GM12891 (cell line): ENCODE results near the gene TSPAN9.

Experiments used
- DNase-seq: peaks from one replicate; pipeline ENCODE4 v3.0.0; 2011; ENCODE audit warnings: low spot score; ENCODE audit not compliant: insufficient read length
- FAIRE-seq: peaks from 2 replicates; lab custom pipeline; 2011; peaks lifted over from hg19 to GRCh38; lab: Jason Lieb, UNC
- PAX5 ChIP-seq: IDR thresholded peaks from 2 replicates; pipeline ENCODE4 v1.6.1; 2011; ENCODE audit warnings: low read length, moderate library complexity, mild to moderate bottlenecking; ENCODE audit not compliant: insufficient read depth, severe bottlenecking
- POLR2A ChIP-seq: IDR thresholded peaks from 2 replicates; pipeline ENCODE4 v1.6.1; 2011; ENCODE audit warnings: low read depth, low read length, control low read depth
- POLR2AphosphoS5 ChIP-seq: IDR thresholded peaks from 2 replicates; pipeline ENCODE4 v1.6.1; 2011; ENCODE audit warnings: low read depth, low read length, control low read depth
- POU2F2 ChIP-seq: IDR thresholded peaks from 2 replicates; pipeline ENCODE4 v1.6.1; 2011; ENCODE audit warnings: low read depth, mild to moderate bottlenecking, control low read depth, low read length, moderate library complexity
- SPI1 ChIP-seq: IDR thresholded peaks from 2 replicates; pipeline ENCODE4 v1.6.1; 2011; ENCODE audit warnings: low read depth, low read length, control low read depth
- TAF1 ChIP-seq: IDR thresholded peaks from 2 replicates; pipeline ENCODE4 v1.6.1; 2011; ENCODE audit warnings: low read depth, low read length, control low read depth

TSPAN9 gene

GRCh38 chr12:3207858-3208257 lies 130.7 kb downstream of the TSPAN9 start:
- no peak for DNase-seq
- no peak for TF ChIP-seq POLR2A
- no peak for TF ChIP-seq POU2F2
- TF ChIP-seq PAX5: no peak
- no peak for TF ChIP-seq SPI1
- no peak for TF ChIP-seq TAF1
- TF ChIP-seq POLR2AphosphoS5: no peak
- FAIRE-seq: no peak

- TF ChIP-seq TAF1: no peak
- no peak for TF ChIP-seq POLR2AphosphoS5
- no peak for TF ChIP-seq POU2F2
- no peak for TF ChIP-seq POLR2A
- TF ChIP-seq PAX5: no peak
- no peak for FAIRE-seq
- DNase-seq: no peak
Measured at GRCh38 chr12:3213188-3213587, 136.0 kb downstream of the TSPAN9 start.

GRCh38 chr12:3213768-3214167 lies 136.6 kb downstream of the TSPAN9 start:
- DNase-seq: no peak
- TF ChIP-seq PAX5: no peak
- no peak for TF ChIP-seq POU2F2
- no peak for TF ChIP-seq SPI1
- no peak for TF ChIP-seq POLR2A
- no peak for FAIRE-seq

GRCh38 chr12:3214526-3215365 lies 137.6 kb downstream of the TSPAN9 start:
- DNase-seq: no peak
- TF ChIP-seq SPI1: no peak
- TF ChIP-seq PAX5: no peak
- TF ChIP-seq POLR2AphosphoS5: no peak
- no peak for TF ChIP-seq TAF1
- TF ChIP-seq POLR2A: no peak
- no peak for TF ChIP-seq POU2F2
- FAIRE-seq: no peak

GRCh38 chr12:3215410-3215975 lies 138.3 kb downstream of the TSPAN9 start:
- no peak for TF ChIP-seq POU2F2
- no peak for TF ChIP-seq PAX5
- TF ChIP-seq TAF1: no peak
- TF ChIP-seq SPI1: no peak
- no peak for TF ChIP-seq POLR2A
- TF ChIP-seq POLR2AphosphoS5: no peak
- FAIRE-seq: no peak

GRCh38 chr12:3216097-3216496 lies 138.9 kb downstream of the TSPAN9 start:
- DNase-seq: no peak
- TF ChIP-seq TAF1 (no peak), POLR2AphosphoS5 (no peak), SPI1 (no peak), PAX5 (no peak), POU2F2 (no peak), POLR2A (no peak)
- no peak for FAIRE-seq

More at GRCh38 chr12:3215410-3215975, 138.3 kb downstream of the TSPAN9 start:
- no peak for DNase-seq

- DNase-seq (no peak), FAIRE-seq (no peak)
- TF ChIP-seq POLR2A: no peak
Measured at GRCh38 chr12:3216726-3217682, 139.8 kb downstream of the TSPAN9 start.

- no peak for DNase-seq
- no peak for FAIRE-seq
- no peak for TF ChIP-seq POLR2A
- TF ChIP-seq POLR2AphosphoS5: no peak
- no peak for TF ChIP-seq SPI1
- no peak for TF ChIP-seq PAX5
- TF ChIP-seq TAF1: no peak
- no peak for TF ChIP-seq POU2F2
Measured at GRCh38 chr12:3217683-3218079, 140.5 kb downstream of the TSPAN9 start.
